K562 (cell line): Measurements from ENCODE around the gene MMS22L.

Experiments used
- FOXM1 ChIP-seq, 2 experiments: fragments of 450-650 bp in 1 of 2; sonication (generic) in 1 of 2; formaldehyde crosslinking in 1 of 2; IDR thresholded peaks; 2 replicates each; pipeline versions ENCODE4 v1.6.1 to v1.9.0; 2017 to 2022; ENCODE audit warnings: low read depth in 2 of 2, mild to moderate bottlenecking in 2 of 2, missing genetic modification reagents in 1 of 2, moderate library complexity in 1 of 2
- ZNF76 ChIP-seq: fragments of 250-450 bp; sonication (Bioruptor Pico); IDR thresholded peaks from 2 replicates; pipeline ENCODE4 v1.4.0; 2020; ENCODE audit warnings: mild to moderate bottlenecking, moderate library complexity, borderline replicate concordance

GRCh38 chr6:97262676-97263075 is 20.3 kb downstream of the MMS22L start:
- no peak for TF ChIP-seq ZNF76
- no peak for TF ChIP-seq FOXM1 (IDR thresholded peaks at IDR 0.05; ENCODE audit: low read depth)
- TF ChIP-seq FOXM1 (CRISPR knock-in tag; IDR thresholded peaks at IDR 0.05; ENCODE audit: low read depth), result no peak
